B cell (primary cell): ENCODE measurements around the gene RTL9. TPM values are rescaled to one million over a fixed set of nuclear protein-coding genes. Genes with fewer than 3 reads are reported as not detected.

Experiments
- ATAC-seq: fragments of 200-7000 bp; cut with Tn5 transposase; one replicate; pipeline ENCODE4 v1.10.0; 2021; ENCODE audit warnings: low read depth, mild to moderate bottlenecking, moderate number of reproducible peaks, moderate library complexity
- CTCF ChIA-PET: fragments of 350-600 bp; sonication (Branson Sonifier 250); formaldehyde crosslinking; loops from one replicate; lab custom pipeline; 2021; ENCODE audit warnings: antibody characterized with exemption, inconsistent platforms; lab: Charles Lee
- POLR2A ChIA-PET: fragments of 350-600 bp; sonication (Branson Sonifier 250); formaldehyde crosslinking; loops from one replicate; lab custom pipeline; 2021; ENCODE audit warnings: antibody characterized with exemption; lab: Charles Lee
- DNase-seq: peaks from one replicate; pipeline ENCODE4 v3.0.0; 2013
- H2AFZ ChIP-seq: 2 replicates; pipeline ENCODE4 v1.6.1; 2012; ENCODE audit warnings: mild to moderate bottlenecking, low read depth, low read length; ENCODE audit not compliant: insufficient read depth, poor library complexity, severe bottlenecking
- H3K27ac ChIP-seq, 2 donors: 1 replicate in 1 of 2; 2 replicates in 1 of 2; pipeline ENCODE4 v1.5.1; 2012 to 2013; ENCODE audit warnings: low read length in 2 of 2, mild to moderate bottlenecking in 2 of 2, moderate library complexity in 1 of 2
- H3K27me3 ChIP-seq, 4 experiments: fragments of 200-600 bp in 1 of 4; sonication (generic) in 1 of 4; replicated peaks in 1 of 4; 1 replicate in 2 of 4; 2 replicates in 2 of 4; pipeline versions ENCODE4 v1.6.1 to v1.7.0; 2013 to 2016; ENCODE audit warnings: low read length in 3 of 4, mild to moderate bottlenecking in 2 of 4, mixed read lengths in 1 of 4, moderate library complexity in 1 of 4; ENCODE audit not compliant: insufficient read depth in 4 of 4, control insufficient read depth in 3 of 4; ENCODE audit errors: control extremely low read depth in 1 of 4
- H3K36me3 ChIP-seq, 2 experiments: replicated peaks in 1 of 2; 1 replicate in 1 of 2; 2 replicates in 1 of 2; pipeline versions ENCODE4 v1.6.1 to v1.7.1; 2013; ENCODE audit warnings: low read length in 1 of 2; ENCODE audit not compliant: insufficient read depth in 2 of 2, control insufficient read depth in 1 of 2; ENCODE audit errors: control extremely low read depth in 1 of 2, extremely low read depth in 1 of 2
- H3K4me1 ChIP-seq, 2 donors: fragments of 200-600 bp in 1 of 2; sonication (generic) in 1 of 2; 1 replicate in 1 of 2; 2 replicates in 1 of 2; pipeline versions ENCODE4 v1.5.1 to v1.6.1; 2013 to 2017; ENCODE audit warnings: low read length in 2 of 2; ENCODE audit not compliant: control insufficient read depth in 2 of 2, insufficient read depth in 2 of 2
- H3K4me2 ChIP-seq: replicated peaks from 2 replicates; pipeline ENCODE3; 2012; ENCODE audit warnings: mild to moderate bottlenecking, low read depth, low read length; ENCODE audit not compliant: poor library complexity, severe bottlenecking
- H3K4me3 ChIP-seq, 5 experiments: fragments of 200-600 bp in 1 of 5; sonication (generic) in 1 of 5; 1 replicate in 3 of 5; 2 replicates in 2 of 5; pipeline versions ENCODE4 v1.5.1 to v1.7.0; 2011 to 2016; ENCODE audit warnings: low read length in 4 of 5, mild to moderate bottlenecking in 4 of 5, low read depth in 2 of 5, control low read depth in 1 of 5, moderate library complexity in 1 of 5; ENCODE audit not compliant: insufficient read depth in 1 of 5; ENCODE audit errors: control extremely low read depth in 1 of 5, extremely low read depth in 1 of 5
- H3K79me2 ChIP-seq: fragments of 200-600 bp; sonication (generic); one replicate; pipeline ENCODE4 v1.6.0; 2016; ENCODE audit warnings: low read length; ENCODE audit not compliant: control insufficient read depth, insufficient read depth
- H3K9ac ChIP-seq: fragments of 200-600 bp; sonication (generic); 2 replicates; pipeline ENCODE4 v1.6.1; 2017; ENCODE audit warnings: mild to moderate bottlenecking, low read length, moderate library complexity
- H3K9me3 ChIP-seq, 3 donors: one replicate each; pipeline versions ENCODE4 v1.6.1 to v1.7.1; 2013; ENCODE audit warnings: low read length in 2 of 3; ENCODE audit not compliant: control insufficient read depth in 2 of 3, insufficient read depth in 1 of 3; ENCODE audit errors: control extremely low read depth in 1 of 3
- H4K20me1 ChIP-seq: 2 replicates; pipeline ENCODE4 v1.6.0; 2012; ENCODE audit warnings: mild to moderate bottlenecking, low read length; ENCODE audit not compliant: insufficient read depth, control insufficient read depth, poor library complexity, severe bottlenecking
- H3K27ac Mint-ChIP-seq: one replicate; pipeline ENCODE4 v1.8.0; 2021; ENCODE audit warnings: mixed read lengths
- H3K27me3 Mint-ChIP-seq: one replicate; pipeline ENCODE4 v1.8.0; 2021; ENCODE audit warnings: mixed read lengths
- H3K4me1 Mint-ChIP-seq: one replicate; pipeline ENCODE4 v1.8.0; 2021; ENCODE audit warnings: mixed read lengths
- H3K4me3 Mint-ChIP-seq: one replicate; pipeline ENCODE4 v1.8.0; 2021; ENCODE audit warnings: mixed read lengths
- H3K9me3 Mint-ChIP-seq: one replicate; pipeline ENCODE4 v1.8.0; 2022; ENCODE audit warnings: mixed read lengths; ENCODE audit not compliant: insufficient read depth
- EZH2 ChIP-seq: IDR thresholded peaks from 2 replicates; pipeline ENCODE4 v1.6.1; 2012; ENCODE audit warnings: borderline replicate concordance, low read depth, mild to moderate bottlenecking, moderate library complexity, low read length; ENCODE audit not compliant: insufficient read depth, poor library complexity, severe bottlenecking
- WGBS: methylation state at CpG from one replicate; pipeline ENCODE4 v1.1.5; 2013; ENCODE audit warnings: missing lambda C conversion rate; ENCODE audit not compliant: insufficient coverage; 5-methylcytosine and 5-hydroxymethylcytosine counted together
- intact Hi-C: fragments of 100-400 bp; cut with micrococcal nuclease; formaldehyde crosslinking; loops from one replicate; pipeline ENCODE4 v1.10.0; 2022
- polyA plus RNA-seq: library from polyadenylated mRNA; depleted of rRNA; stranded (reverse); fragments of >200 nt; gene quantifications from 2 replicates; pipeline ENCODE4 v1.2.3, GENCODE V29; 2012
- total RNA-seq, 2 donors: library from RNA; stranded (reverse); fragments of 120-200 nt in 1 of 2; gene quantifications; 1 replicate in 1 of 2; 2 replicates in 1 of 2; pipeline versions ENCODE4 v1.2.3 to v1.2.4, GENCODE V29; 2013 to 2022
- TF ChIP-seq, protein P1 (sequence below): fragments of 200-600 bp; IDR thresholded peaks from one replicate; pipeline ENCODE4 v1.8.0; 2022; ENCODE audit warnings: antibody characterized with exemption, mild to moderate bottlenecking

Gene RTL9
- total and polyA plus RNA-seq, 2 donors (not counting 1 experiment from before 2014, with no cell fraction given) = not detected

DNA sequence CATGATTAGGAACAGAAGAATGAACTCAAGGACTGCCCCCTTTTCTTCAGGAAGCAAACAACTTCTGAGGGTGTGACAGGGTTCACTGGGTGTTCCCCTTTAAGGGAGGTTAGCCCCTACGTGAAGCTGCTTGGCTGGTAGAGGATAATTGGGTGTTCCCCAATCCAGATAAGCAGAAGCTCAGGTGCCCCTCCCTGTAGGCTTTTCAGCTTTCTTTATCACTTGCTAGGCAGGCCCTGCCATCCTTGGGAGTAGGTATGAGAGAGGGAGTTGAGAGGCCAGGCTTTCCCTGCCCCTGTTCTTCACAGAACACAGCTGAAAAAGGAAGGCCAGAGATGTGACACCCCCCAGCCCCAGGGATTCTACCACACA lies 44.2 kb downstream of the RTL9 start:
- Histone ChIP-seq H3K36me3 (no peaks in the 10 kb centered on the region), H3K4me3 (no peak overlapping the region), H3K27me3 (no peaks in the 10 kb centered on the region), H3K79me2 (no peaks in the 10 kb centered on the region), H3K4me1 (no peaks in the 10 kb centered on the region), H3K9ac (no peak overlapping the region), H3K4me2 (no peak overlapping the region), H4K20me1 (no peaks in the 10 kb centered on the region), H3K27ac (no peak overlapping the region), H2AFZ (no peak overlapping the region), H3K9me3 (no peaks in the 10 kb centered on the region)
- ChIA-PET CTCF (interaction anchor here (0.8 to 22.2 kb wide), 2 partner anchors 28 to 247 kb away, joined by 3 to 721 read pairs; no protein-coding TSS in a partner anchor), POLR2A (no interaction called here)
- no peak for DNase-seq
- intact Hi-C loops = no loop called here
- ATAC-seq = no peak
- Mint-ChIP-seq H3K4me1 (no peaks in the 10 kb centered on the region), H3K4me3 (no peak overlapping the region), H3K9me3 (no peaks in the 10 kb centered on the region), H3K27me3 (no peaks in the 10 kb centered on the region), H3K27ac (no peak overlapping the region)
- TF ChIP-seq EZH2 = no peak
- TF ChIP-seq, protein P1, sequence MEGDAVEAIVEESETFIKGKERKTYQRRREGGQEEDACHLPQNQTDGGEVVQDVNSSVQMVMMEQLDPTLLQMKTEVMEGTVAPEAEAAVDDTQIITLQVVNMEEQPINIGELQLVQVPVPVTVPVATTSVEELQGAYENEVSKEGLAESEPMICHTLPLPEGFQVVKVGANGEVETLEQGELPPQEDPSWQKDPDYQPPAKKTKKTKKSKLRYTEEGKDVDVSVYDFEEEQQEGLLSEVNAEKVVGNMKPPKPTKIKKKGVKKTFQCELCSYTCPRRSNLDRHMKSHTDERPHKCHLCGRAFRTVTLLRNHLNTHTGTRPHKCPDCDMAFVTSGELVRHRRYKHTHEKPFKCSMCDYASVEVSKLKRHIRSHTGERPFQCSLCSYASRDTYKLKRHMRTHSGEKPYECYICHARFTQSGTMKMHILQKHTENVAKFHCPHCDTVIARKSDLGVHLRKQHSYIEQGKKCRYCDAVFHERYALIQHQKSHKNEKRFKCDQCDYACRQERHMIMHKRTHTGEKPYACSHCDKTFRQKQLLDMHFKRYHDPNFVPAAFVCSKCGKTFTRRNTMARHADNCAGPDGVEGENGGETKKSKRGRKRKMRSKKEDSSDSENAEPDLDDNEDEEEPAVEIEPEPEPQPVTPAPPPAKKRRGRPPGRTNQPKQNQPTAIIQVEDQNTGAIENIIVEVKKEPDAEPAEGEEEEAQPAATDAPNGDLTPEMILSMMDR = no peak
- WGBS = no CpG with 5 or more reads among the region's 1 CpG

DNA sequence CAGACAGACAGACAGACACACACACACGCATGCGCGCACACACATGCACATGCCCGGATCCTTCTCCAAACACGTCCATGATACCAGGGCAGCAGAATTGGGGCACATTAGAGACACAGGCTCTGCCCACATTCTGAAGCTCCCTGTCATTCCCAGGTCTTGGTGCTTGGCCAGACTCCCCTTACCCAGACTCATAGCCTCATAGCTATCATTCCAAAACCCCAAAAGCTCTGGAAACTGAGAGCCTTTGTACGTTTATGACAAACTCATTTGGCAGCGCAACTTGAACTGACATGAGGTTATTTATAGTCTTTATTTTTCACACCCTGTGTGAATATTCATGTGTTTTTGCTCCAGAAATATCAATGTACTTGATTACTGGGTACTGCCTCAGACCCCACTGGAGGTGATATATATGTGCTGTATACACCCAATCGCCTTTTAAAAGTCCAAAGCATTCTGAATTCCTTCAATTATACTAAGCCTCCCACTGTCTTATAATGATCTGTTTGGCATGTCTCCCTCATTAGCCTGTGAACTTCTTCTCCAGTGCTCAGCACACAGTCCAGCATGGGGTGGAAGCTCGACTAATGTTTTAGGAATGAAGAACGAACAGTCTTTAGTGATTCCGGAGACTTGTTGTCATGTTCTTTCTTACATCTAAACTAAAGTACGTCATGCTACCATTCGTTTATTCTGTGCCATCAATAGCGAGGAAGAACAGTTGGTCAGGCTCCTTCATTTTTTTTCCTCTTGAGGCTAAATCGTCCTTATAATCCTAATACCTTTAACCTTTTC lies 45.0 kb downstream of the RTL9 start:
- H3K27ac ChIP-seq = no peak overlapping the region
- no peak overlapping the region for H2AFZ ChIP-seq
- ChIA-PET CTCF (interaction anchor here (0.8 to 22.2 kb wide), 2 partner anchors 28 to 248 kb away, joined by 3 to 721 read pairs; no protein-coding TSS in a partner anchor), POLR2A (no interaction called here)
- Mint-ChIP-seq H3K27me3 (no peaks in the 10 kb centered on the region), H3K4me3 (no peak overlapping the region), H3K4me1 (no peaks in the 10 kb centered on the region), H3K9me3 (no peaks in the 10 kb centered on the region), H3K27ac (no peak overlapping the region)
- no peak overlapping the region for H3K4me2 ChIP-seq
- no peaks in the 10 kb centered on the region for H3K4me1 ChIP-seq
- no peaks in the 10 kb centered on the region for H4K20me1 ChIP-seq
- no peak overlapping the region for H3K4me3 ChIP-seq
- no peaks in the 10 kb centered on the region for H3K27me3 ChIP-seq
- ATAC-seq (no peak), DNase-seq (no peak)
- WGBS = 85% methylated on average over 8 of the region's 15 CpGs
- no peaks in the 10 kb centered on the region for H3K36me3 ChIP-seq
- H3K9me3 ChIP-seq = no peaks in the 10 kb centered on the region
- intact Hi-C loops = no loop called here
- no peak overlapping the region for H3K9ac ChIP-seq
- H3K79me2 ChIP-seq = no peaks in the 10 kb centered on the region
- TF ChIP-seq, protein P1 = no peak
- no peak for TF ChIP-seq EZH2
